IMR-90 (cell line): ENCODE data around the gene CTSL. TPM values are rescaled to one million over a fixed set of nuclear protein-coding genes. Genes with fewer than 3 reads are reported as not detected.

Source experiments
- ATAC-seq: fragments of 200-7000 bp; cut with Tn5 transposase; 2 replicates; pipeline ENCODE4 v1.9.1; 2020; ENCODE audit warnings: low read depth, mild to moderate bottlenecking, moderate library complexity
- BruUV-seq: library from RNA; stranded (reverse); fragments of 400-500 nt; replicated peaks from 2 replicates; lab custom pipeline; 2021; lab: Mats Ljungman, UMichigan
- CTCF ChIA-PET: fragments of 300-600 bp; formaldehyde crosslinking; extraction: SDS; loops from one replicate; lab custom pipeline; 2021; ENCODE audit warnings: antibody characterized with exemption; lab: Yijun Ruan, JAX
- POLR2A ChIA-PET: fragments of 300-600 bp; sonication (Branson Sonifier 250); formaldehyde crosslinking; loops from one replicate; lab custom pipeline; 2022; ENCODE audit warnings: antibody characterized with exemption; ENCODE audit not compliant: unreplicated experiment; lab: Charles Lee
- DNase-seq: peaks from one replicate; pipeline ENCODE4 v3.0.0; 2013
- H2AFZ ChIP-seq: replicated peaks from 2 replicates; pipeline ENCODE3; 2013; ENCODE audit warnings: low read length, mild to moderate bottlenecking; ENCODE audit not compliant: poor library complexity
- H2AK5ac ChIP-seq: 2 replicates; pipeline ENCODE4 v1.6.1; 2013; ENCODE audit warnings: low read depth, low read length, inconsistent platforms
- H2AK9ac ChIP-seq: replicated peaks from 2 replicates; pipeline ENCODE3; 2013; ENCODE audit warnings: mild to moderate bottlenecking, low read depth, low read length, moderate library complexity; ENCODE audit not compliant: poor library complexity
- H2BK120ac ChIP-seq: 2 replicates; pipeline ENCODE4 v1.6.1; 2013; ENCODE audit warnings: low read depth, low read length, inconsistent platforms
- H2BK15ac ChIP-seq: 3 replicates; pipeline ENCODE4 v1.6.1; 2013; ENCODE audit warnings: low read depth, low read length, inconsistent platforms
- H2BK20ac ChIP-seq: 2 replicates; pipeline ENCODE4 v1.6.1; 2013; ENCODE audit warnings: low read depth, mild to moderate bottlenecking, inconsistent platforms, low read length, moderate library complexity
- H2BK5ac ChIP-seq: 2 replicates; pipeline ENCODE4 v1.6.1; 2013; ENCODE audit warnings: mild to moderate bottlenecking, low read depth, low read length, inconsistent platforms; ENCODE audit not compliant: poor library complexity, severe bottlenecking
- H3K14ac ChIP-seq: replicated peaks from 2 replicates; pipeline ENCODE4 v1.6.1; 2013; ENCODE audit warnings: low read depth, low read length, inconsistent platforms
- H3K18ac ChIP-seq: 2 replicates; pipeline ENCODE4 v1.6.1; 2013; ENCODE audit warnings: low read depth, low read length, control low read depth
- H3K23ac ChIP-seq: 2 replicates; pipeline ENCODE4 v1.6.1; 2013; ENCODE audit warnings: low read depth, low read length, inconsistent platforms
- H3K27ac ChIP-seq: 2 replicates; pipeline ENCODE4 v1.5.1; 2013; ENCODE audit warnings: mild to moderate bottlenecking, control low read depth, low read length; ENCODE audit not compliant: insufficient read depth
- H3K27me3 ChIP-seq: 2 replicates; pipeline ENCODE4 v1.6.1; 2013; ENCODE audit warnings: low read length; ENCODE audit not compliant: control insufficient read depth, insufficient read depth
- H3K36me3 ChIP-seq: 2 replicates; pipeline ENCODE4 v1.6.1; 2013; ENCODE audit warnings: low read length, mixed read lengths; ENCODE audit not compliant: control insufficient read depth, insufficient read depth
- H3K4ac ChIP-seq: 2 replicates; pipeline ENCODE4 v1.6.1; 2013; ENCODE audit warnings: low read depth, low read length, inconsistent platforms
- H3K4me1 ChIP-seq: 2 replicates; pipeline ENCODE4 v1.6.1; 2013; ENCODE audit warnings: low read length, mixed read lengths; ENCODE audit not compliant: control insufficient read depth, insufficient read depth
- H3K4me2 ChIP-seq: 2 replicates; pipeline ENCODE4 v1.6.1; 2013; ENCODE audit warnings: low read depth, mild to moderate bottlenecking, control low read depth, low read length, moderate library complexity
- H3K4me3 ChIP-seq: 2 replicates; pipeline ENCODE4 v1.5.1; 2013; ENCODE audit warnings: low read depth, mild to moderate bottlenecking, control low read depth, low read length, moderate library complexity; ENCODE audit not compliant: insufficient read depth
- H3K56ac ChIP-seq: 2 replicates; pipeline ENCODE4 v1.6.1; 2013; ENCODE audit warnings: low read length, inconsistent platforms; ENCODE audit not compliant: insufficient read depth; ENCODE audit errors: extremely low read depth
- H3K79me1 ChIP-seq, 2 experiments: 2 replicates each; pipeline ENCODE4 v1.6.1; 2013; ENCODE audit warnings: low read length in 2 of 2, inconsistent platforms in 1 of 2, low read depth in 1 of 2
- H3K9ac ChIP-seq: 2 replicates; pipeline ENCODE4 v1.6.1; 2013; ENCODE audit warnings: low read depth, low read length, control low read depth
- H3K9me1 ChIP-seq: 2 replicates; pipeline ENCODE4 v1.6.1; 2013; ENCODE audit warnings: low read length, inconsistent platforms; ENCODE audit not compliant: insufficient read depth
- H3K9me3 ChIP-seq: 2 replicates; pipeline ENCODE4 v1.6.1; 2013; ENCODE audit warnings: low read length; ENCODE audit not compliant: control insufficient read depth, insufficient read depth
- H4K20me1 ChIP-seq: 2 replicates; pipeline ENCODE4 v1.6.1; 2013; ENCODE audit warnings: low read length, inconsistent platforms; ENCODE audit not compliant: insufficient read depth
- H4K5ac ChIP-seq: 2 replicates; pipeline ENCODE4 v1.6.1; 2013; ENCODE audit warnings: mild to moderate bottlenecking, low read depth, low read length, control low read depth
- H4K8ac ChIP-seq, 2 experiments: 2 replicates each; pipeline ENCODE4 v1.6.1; 2013; ENCODE audit warnings: low read depth in 2 of 2, low read length in 2 of 2, control low read depth in 1 of 2, inconsistent platforms in 1 of 2
- H4K91ac ChIP-seq: 2 replicates; pipeline ENCODE4 v1.6.1; 2013; ENCODE audit warnings: low read depth, low read length, inconsistent platforms; ENCODE audit not compliant: insufficient read depth
- BHLHE40 ChIP-seq: fragments of 150-350 bp; IDR thresholded peaks from 2 replicates; pipeline ENCODE4 v1.6.1; 2016; ENCODE audit warnings: mild to moderate bottlenecking, low read depth, low read length
- CTCF ChIP-seq: conservative IDR thresholded peaks from 2 replicates; pipeline ENCODE4 v1.5.1; 2012; ENCODE audit warnings: mild to moderate bottlenecking, low read depth, low read length, improper control_type of control experiment
- MAFK ChIP-seq: IDR thresholded peaks from 2 replicates; pipeline ENCODE4 v1.6.1; 2012; ENCODE audit warnings: low read depth, low read length, improper control_type of control experiment
- MAZ ChIP-seq: IDR thresholded peaks from 2 replicates; pipeline ENCODE4 v1.6.1; 2012; ENCODE audit warnings: low read depth, mild to moderate bottlenecking, low read length, improper control_type of control experiment, moderate library complexity, borderline replicate concordance
- MXI1 ChIP-seq: IDR thresholded peaks from 2 replicates; pipeline ENCODE4 v1.6.1; 2012; ENCODE audit warnings: low read depth, mild to moderate bottlenecking, low read length, moderate library complexity, borderline replicate concordance
- NFE2L2 ChIP-seq: fragments of 150-350 bp; IDR thresholded peaks from 2 replicates; pipeline ENCODE4 v1.6.1; 2016; ENCODE audit warnings: low read depth, mild to moderate bottlenecking, low read length
- POLR2A ChIP-seq: IDR thresholded peaks from 2 replicates; pipeline ENCODE4 v1.6.1; 2012; ENCODE audit warnings: mild to moderate bottlenecking, low read depth, low read length
- RAD21 ChIP-seq: IDR thresholded peaks from 2 replicates; pipeline ENCODE4 v1.6.1; 2012; ENCODE audit warnings: low read length, improper control_type of control experiment
- RCOR1 ChIP-seq: IDR thresholded peaks from 2 replicates; pipeline ENCODE4 v1.6.1; 2012; ENCODE audit warnings: mild to moderate bottlenecking, low read length, improper control_type of control experiment; ENCODE audit not compliant: insufficient replicate concordance
- RFX5 ChIP-seq: IDR thresholded peaks from 2 replicates; pipeline ENCODE4 v1.8.0; 2012; ENCODE audit warnings: low read depth, mild to moderate bottlenecking, low read length, moderate library complexity
- SMC3 ChIP-seq: fragments of 150-350 bp; IDR thresholded peaks from 2 replicates; pipeline ENCODE4 v1.6.1; 2016; ENCODE audit warnings: low read depth, mild to moderate bottlenecking, antibody characterized with exemption, low read length, moderate library complexity
- WGBS, 2 experiments: methylation state at CpG; one replicate each; pipeline versions ENCODE4 v1.1.5 to v1.1.7; 2013; ENCODE audit warnings: missing lambda C conversion rate in 2 of 2; ENCODE audit not compliant: insufficient read length in 1 of 2; ENCODE audit errors: extremely low coverage in 2 of 2; 5-methylcytosine and 5-hydroxymethylcytosine counted together
- dilution Hi-C: fragments of 300-500 bp; cut with HindIII; formaldehyde crosslinking; loops from one replicate; pipeline ENCODE4 v1.14.3; 2018; ENCODE audit warnings: low sequenced_read_pairs; ENCODE audit not compliant: unreplicated experiment
- in situ Hi-C: fragments of 300-500 bp; cut with MboI; formaldehyde crosslinking; loops from 3 replicates; pipeline ENCODE4 v1.14.3; 2019; ENCODE audit warnings: low sequenced_read_pairs, inconsistent platforms, mixed read lengths
- intact Hi-C: fragments of 100-400 bp; cut with micrococcal nuclease; formaldehyde crosslinking; loops from 2 replicates; pipeline ENCODE4 v1.10.0; 2022
- polyA plus RNA-seq, 3 experiments: library from polyadenylated mRNA; depleted of rRNA; stranded (reverse); fragments of >200 nt; gene quantifications; 2 replicates each; pipeline ENCODE4 v1.2.3, GENCODE V29; 2012; ENCODE audit warnings: low replicate concordance in 1 of 3
- total RNA-seq: library from RNA; depleted of rRNA; stranded (reverse); fragments of >200 nt; gene quantifications from 2 replicates; pipeline ENCODE4 v1.2.3, GENCODE V29; 2012
- TF ChIP-seq, protein P1 (sequence below): fragments of 150-350 bp; IDR thresholded peaks from 2 replicates; pipeline ENCODE4 v1.6.1; 2016; ENCODE audit warnings: low read depth, mild to moderate bottlenecking, low read length, moderate library complexity, borderline replicate concordance

The CTSL gene
- total and polyA plus RNA-seq, 2 of the 4 experiments (the other 2 are of a cell fraction): 57.0 to 112 TPM

DNA sequence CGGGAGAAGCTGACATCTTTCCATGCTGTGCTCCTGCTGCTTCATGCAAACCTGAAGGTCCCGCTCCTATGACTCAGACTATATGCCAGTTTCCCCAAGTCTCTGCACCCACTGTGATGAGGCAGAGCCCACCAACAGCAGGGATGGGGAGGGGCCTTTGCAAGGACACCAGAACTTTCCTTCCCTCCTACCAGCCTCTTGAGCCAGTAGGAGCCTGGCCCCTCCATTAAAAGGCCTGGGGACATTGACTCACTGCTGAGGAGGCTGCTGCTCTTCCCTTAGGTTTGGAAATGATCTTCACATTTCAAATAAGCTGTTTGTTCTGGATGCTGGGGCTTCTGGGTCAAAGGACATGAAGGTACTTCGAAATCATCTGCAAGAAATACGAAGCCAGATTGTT lies 26.1 kb upstream of the CTSL start (continued):
- TF ChIP-seq CTCF (no peak), MAFK (no peak)

DNA sequence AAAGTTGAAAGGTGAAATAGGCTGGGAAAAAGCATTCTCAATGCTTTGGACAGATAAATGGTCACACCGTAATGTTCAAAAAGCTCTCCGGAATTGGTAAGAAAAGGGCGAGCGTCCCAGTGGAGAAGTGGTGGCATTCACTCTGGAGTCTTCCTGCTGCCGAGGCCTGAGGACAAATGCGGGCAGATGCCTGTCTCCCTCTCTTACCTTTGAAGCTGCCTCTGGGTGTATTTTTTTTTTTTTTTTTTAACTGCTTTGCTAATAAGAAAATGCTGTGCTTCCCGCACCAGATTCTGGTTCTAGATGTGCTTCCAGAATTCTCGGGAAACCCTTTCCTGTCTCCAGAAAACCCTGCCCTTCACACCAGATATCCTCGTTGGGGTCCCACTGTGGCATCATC lies 24.4 kb upstream of the CTSL start:
- DNase-seq: no peak
- CTCF ChIA-PET: interaction anchor here (1.6 kb wide), 1 partner anchor 17 kb away, joined by 6 read pairs; no protein-coding TSS in a partner anchor
- TF ChIP-seq RFX5 (no peak), MAZ (no peak), CTCF (no peak), BHLHE40 (no peak), RCOR1 (no peak), SMC3 (no peak), MXI1 (no peak), MAFK (no peak), POLR2A (no peak), NFE2L2 (no peak), RAD21 (no peak)
- TF ChIP-seq, protein P1, sequence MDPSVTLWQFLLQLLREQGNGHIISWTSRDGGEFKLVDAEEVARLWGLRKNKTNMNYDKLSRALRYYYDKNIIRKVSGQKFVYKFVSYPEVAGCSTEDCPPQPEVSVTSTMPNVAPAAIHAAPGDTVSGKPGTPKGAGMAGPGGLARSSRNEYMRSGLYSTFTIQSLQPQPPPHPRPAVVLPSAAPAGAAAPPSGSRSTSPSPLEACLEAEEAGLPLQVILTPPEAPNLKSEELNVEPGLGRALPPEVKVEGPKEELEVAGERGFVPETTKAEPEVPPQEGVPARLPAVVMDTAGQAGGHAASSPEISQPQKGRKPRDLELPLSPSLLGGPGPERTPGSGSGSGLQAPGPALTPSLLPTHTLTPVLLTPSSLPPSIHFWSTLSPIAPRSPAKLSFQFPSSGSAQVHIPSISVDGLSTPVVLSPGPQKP: no peak

More for the DNA sequence above, 24.4 kb upstream of the CTSL start:
- Histone ChIP-seq H4K5ac (no peak overlapping the region), H3K9me1 (no peaks in the 10 kb centered on the region; the same call in 1 of the 2 replicates), H2BK120ac (no peak overlapping the region), H3K4me3 (no peak overlapping the region), H3K14ac (no peak overlapping the region), H3K23ac (no peak overlapping the region), H2AFZ (no peak overlapping the region), H3K27ac (no peak overlapping the region), H4K8ac (no peak overlapping the region), H3K9ac (no peak overlapping the region), H2AK5ac (no peak overlapping the region), H2BK15ac (no peak overlapping the region), H3K4me2 (no peak overlapping the region), H3K4me1 (no peaks in the 10 kb centered on the region), H4K20me1 (no peaks in the 10 kb centered on the region), H4K91ac (no peak overlapping the region), H2AK9ac (no peak overlapping the region), H3K56ac (no peak overlapping the region), H3K4ac (no peak overlapping the region), H3K9me3 (no peaks in the 10 kb centered on the region), H3K18ac (no peak overlapping the region), H3K36me3 (no peaks in the 10 kb centered on the region), H2BK20ac (no peak overlapping the region), H3K79me1 (no peaks in the 10 kb centered on the region), H3K27me3 (no peaks in the 10 kb centered on the region), H2BK5ac (no peak overlapping the region)
- intact Hi-C loops: no loop called here
- WGBS, 2 experiments: no CpG with 5 or more reads among the region's 9 CpGs
- BruUV-seq: no TSS peak
- POLR2A ChIA-PET: no interaction called here
- dilution Hi-C loops: no loop called here
- no peak for ATAC-seq
- in situ Hi-C loops: loop anchor here (25.0 kb wide), 1 partner anchor 861 kb away; no protein-coding TSS in a partner anchor
